Measurements from ENCODE around the gene ST6GALNAC3. TPM values are rescaled to one million over a fixed set of nuclear protein-coding genes. Genes with fewer than 3 reads are reported as not detected.

The ST6GALNAC3 gene
- total RNA-seq, 1 donor from 2014 or later, result 0.26 TPM

- TF ChIP-seq CTCF (IDR thresholded peaks at IDR 0.05; ENCODE audit: insufficient read depth, low read length, severe bottlenecking), result no peak
- no peak for FAIRE-seq
- no peak overlapping the region for H3K4me3 ChIP-seq (ENCODE audit: low read depth, low read length)
- no peaks in the 10 kb centered on the region for H3K27me3 ChIP-seq (ENCODE audit: control insufficient read depth, insufficient read depth, low read length)
- DNase-seq (ENCODE audit: low read depth), result no peak
- H3K36me3 ChIP-seq (ENCODE audit: control insufficient read depth, insufficient read depth, low read length), result no peaks in the 10 kb centered on the region
Observed at GRCh38 chr1:76496871-76497270, 422.3 kb downstream of the ST6GALNAC3 start.

- DNase-seq (ENCODE audit: low read depth) (no peak), FAIRE-seq (no peak)
- no peak overlapping the region for H3K4me3 ChIP-seq (ENCODE audit: low read depth, low read length)
- no peaks in the 10 kb centered on the region for H3K36me3 ChIP-seq (ENCODE audit: control insufficient read depth, insufficient read depth, low read length)
- TF ChIP-seq CTCF (IDR thresholded peaks at IDR 0.05; ENCODE audit: insufficient read depth, low read length, severe bottlenecking), result no peak
- H3K27me3 ChIP-seq (ENCODE audit: control insufficient read depth, insufficient read depth, low read length), result no peaks in the 10 kb centered on the region
Observed at GRCh38 chr1:76500116-76500515, 425.6 kb downstream of the ST6GALNAC3 start.

- H3K27me3 ChIP-seq (ENCODE audit: control insufficient read depth, insufficient read depth, low read length), result no peaks in the 10 kb centered on the region
- DNase-seq (ENCODE audit: low read depth) (no peak), FAIRE-seq (no peak)
- H3K4me3 ChIP-seq (ENCODE audit: low read depth, low read length), result no peak overlapping the region
- no peak for TF ChIP-seq CTCF (IDR thresholded peaks at IDR 0.05; ENCODE audit: insufficient read depth, low read length, severe bottlenecking)
- no peaks in the 10 kb centered on the region for H3K36me3 ChIP-seq (ENCODE audit: control insufficient read depth, insufficient read depth, low read length)
Observed at GRCh38 chr1:76501136-76501535, 426.6 kb downstream of the ST6GALNAC3 start.

GRCh38 chr1:76501586-76502219 is 427.2 kb downstream of the ST6GALNAC3 start:
- Histone ChIP-seq H3K36me3 (ENCODE audit: control insufficient read depth, insufficient read depth, low read length) (no peaks in the 10 kb centered on the region), H3K27me3 (ENCODE audit: control insufficient read depth, insufficient read depth, low read length) (no peaks in the 10 kb centered on the region), H3K4me3 (ENCODE audit: low read depth, low read length) (no peak overlapping the region)
- DNase-seq (ENCODE audit: low read depth) (no peak), FAIRE-seq (no peak)
- no peak for TF ChIP-seq CTCF (IDR thresholded peaks at IDR 0.05; ENCODE audit: insufficient read depth, low read length, severe bottlenecking)

GRCh38 chr1:76503100-76503499 is 428.6 kb downstream of the ST6GALNAC3 start:
- H3K4me3 ChIP-seq (ENCODE audit: low read depth, low read length), result no peak overlapping the region
- H3K36me3 ChIP-seq (ENCODE audit: control insufficient read depth, insufficient read depth, low read length), result no peaks in the 10 kb centered on the region
- TF ChIP-seq CTCF (IDR thresholded peaks at IDR 0.05; ENCODE audit: insufficient read depth, low read length, severe bottlenecking), result no peak
- DNase-seq (ENCODE audit: low read depth) (no peak), FAIRE-seq (peak; percentile 23)
- no peaks in the 10 kb centered on the region for H3K27me3 ChIP-seq (ENCODE audit: control insufficient read depth, insufficient read depth, low read length)

- FAIRE-seq (no peak), DNase-seq (ENCODE audit: low read depth) (no peak)
- H3K4me3 ChIP-seq (ENCODE audit: low read depth, low read length), result no peak overlapping the region
- TF ChIP-seq CTCF (IDR thresholded peaks at IDR 0.05; ENCODE audit: insufficient read depth, low read length, severe bottlenecking), result no peak
- no peaks in the 10 kb centered on the region for H3K27me3 ChIP-seq (ENCODE audit: control insufficient read depth, insufficient read depth, low read length)
- no peaks in the 10 kb centered on the region for H3K36me3 ChIP-seq (ENCODE audit: control insufficient read depth, insufficient read depth, low read length)
Observed at GRCh38 chr1:76503736-76504135, 429.2 kb downstream of the ST6GALNAC3 start.

Data from bronchial epithelial cell (primary cell).